Esophagus (tissue), 2 donors: ENCODE measurements around the gene CCDC152. TPM values are rescaled to one million over a fixed set of nuclear protein-coding genes. Genes with fewer than 3 reads are reported as not detected.
"Not testable (repeated sequence)": the region's sequence is repeated elsewhere in the genome, so short reads cannot be mapped to it uniquely, and the experiment has no call there.

Experiments
- H3K27ac ChIP-seq, 2 donors: one replicate each; pipeline ENCODE4 v1.5.1; 2013; ENCODE audit warnings: low read depth in 2 of 2, mild to moderate bottlenecking in 2 of 2, inconsistent platforms in 1 of 2, low read length in 1 of 2, moderate library complexity in 1 of 2
- H3K27me3 ChIP-seq, 2 donors: one replicate each; pipeline ENCODE4 v1.6.1; 2013; ENCODE audit warnings: low read length in 2 of 2, control low read depth in 1 of 2, mild to moderate bottlenecking in 1 of 2; ENCODE audit not compliant: insufficient read depth in 2 of 2, control insufficient read depth in 1 of 2
- H3K36me3 ChIP-seq, 2 donors: one replicate each; pipeline ENCODE4 v1.6.1; 2013; ENCODE audit warnings: low read length in 1 of 2; ENCODE audit not compliant: control insufficient read depth in 2 of 2, insufficient read depth in 2 of 2
- H3K4me1 ChIP-seq, 2 donors: one replicate each; pipeline ENCODE4 v1.6.1; 2013; ENCODE audit warnings: low read length in 1 of 2; ENCODE audit not compliant: control insufficient read depth in 2 of 2, insufficient read depth in 2 of 2
- H3K4me3 ChIP-seq, 2 donors: one replicate each; pipeline ENCODE4 v1.5.1; 2013; ENCODE audit warnings: low read length in 2 of 2, mild to moderate bottlenecking in 2 of 2, low read depth in 1 of 2, moderate library complexity in 1 of 2
- H3K9me3 ChIP-seq, 2 donors: one replicate each; pipeline ENCODE4 v1.6.1; 2013; ENCODE audit warnings: mild to moderate bottlenecking in 2 of 2, low read depth in 1 of 2, low read length in 1 of 2, moderate library complexity in 1 of 2; ENCODE audit not compliant: control insufficient read depth in 2 of 2, insufficient read depth in 1 of 2
- WGBS, 2 donors: extraction: QIAGEN DNeasy Blood & Tissue Kit; methylation state at CpG; one replicate each; pipeline ENCODE4 v1.1.7; 2013; 5-methylcytosine and 5-hydroxymethylcytosine counted together
- polyA plus RNA-seq, 2 donors: library from polyadenylated mRNA; stranded (reverse); fragments of 200-250 nt; gene quantifications; one replicate each; pipeline ENCODE4 v1.2.3, GENCODE V29; 2013
- donor health status: healthy with polysubstance abuse.
- donor health status: Bipolar disorder and iron deficiency.

The CCDC152 gene
- polyA plus RNA-seq, 2 donors = 0.16 to 0.49 TPM

DNA sequence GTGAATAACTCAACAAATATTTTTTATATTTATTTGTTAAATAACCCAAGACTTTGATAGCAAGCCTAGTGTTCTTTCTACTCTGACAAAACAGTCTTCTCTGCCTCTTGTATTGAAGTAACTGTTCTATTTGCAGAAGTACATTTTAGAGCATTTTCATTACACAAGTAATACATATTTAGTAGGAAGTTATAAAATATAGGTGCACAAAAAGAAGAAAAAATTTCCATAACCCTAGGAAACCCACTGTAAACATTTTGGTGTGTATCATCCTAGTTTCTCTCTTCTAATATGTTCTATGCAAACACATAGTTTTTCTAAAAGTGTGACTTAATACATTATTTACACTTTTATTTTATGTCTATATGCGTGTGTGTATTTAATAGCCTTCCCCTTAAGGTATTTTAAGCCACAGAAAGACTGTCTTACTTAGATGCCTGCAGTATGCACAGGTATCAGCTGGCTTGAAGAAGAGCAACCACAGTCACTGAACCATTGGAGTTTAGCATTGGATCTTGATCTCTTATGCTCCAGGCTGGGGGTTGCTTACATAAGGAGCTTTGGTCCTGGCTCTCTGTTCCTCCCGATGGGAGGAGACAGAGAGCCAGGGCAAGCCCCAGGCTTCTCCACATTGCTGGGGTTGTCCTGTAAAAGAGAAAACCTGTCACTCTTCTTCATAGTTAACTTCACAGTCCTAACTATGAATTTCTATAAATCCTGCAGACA lies 51.3 kb downstream of the CCDC152 start:
- WGBS, 2 donors = 45 to 59% methylated on average over 2 of the region's 2 CpGs
- Histone ChIP-seq H3K9me3 (no peaks in the 10 kb centered on the region), H3K4me1 (no peaks in the 10 kb centered on the region), H3K27ac (no peak overlapping the region), H3K27me3 (no peaks in the 10 kb centered on the region), H3K36me3 (no peaks in the 10 kb centered on the region), H3K4me3 (no peak overlapping the region)

DNA sequence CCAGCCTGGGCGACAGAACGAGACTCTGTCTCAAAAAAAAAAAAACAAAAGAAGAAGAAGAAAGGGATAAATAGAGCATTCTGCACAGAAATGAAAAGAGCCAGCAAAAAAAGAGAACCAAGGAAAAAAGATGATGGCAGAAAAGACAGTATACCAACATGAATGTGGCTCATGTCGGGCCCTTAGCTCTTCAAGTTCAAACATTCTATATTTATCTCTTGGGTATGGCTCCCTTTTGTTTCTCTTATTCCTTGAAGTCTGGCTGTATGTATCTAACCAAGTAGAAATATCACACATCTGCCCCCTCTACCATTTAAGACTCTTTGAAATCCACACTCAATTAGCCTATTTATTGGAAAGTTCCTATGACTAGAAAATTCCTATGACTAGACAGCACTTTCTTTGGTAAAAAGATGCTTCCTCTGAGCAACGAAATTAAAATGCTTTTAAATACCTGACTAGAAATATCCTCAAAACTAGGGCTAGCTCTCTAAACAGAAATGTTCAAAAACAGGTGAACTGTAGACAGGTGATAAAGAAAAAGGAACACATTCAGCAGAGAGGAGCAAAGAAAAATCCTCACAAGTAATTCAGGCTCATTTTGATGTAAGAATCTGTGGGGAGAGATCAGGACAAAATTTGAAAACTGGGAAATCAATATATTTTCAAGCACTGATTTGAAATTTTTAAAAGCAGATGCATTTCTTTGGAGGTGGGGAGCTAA lies 52.4 kb downstream of the CCDC152 start:
- H3K9me3 ChIP-seq = no peaks in the 10 kb centered on the region
- H3K27me3 ChIP-seq = no peaks in the 10 kb centered on the region
- no peaks in the 10 kb centered on the region for H3K4me1 ChIP-seq
- no peaks in the 10 kb centered on the region for H3K36me3 ChIP-seq
- 67 to 71% methylated on average over 4 of the region's 4 CpGs for WGBS, 2 donors
- no peak overlapping the region for H3K27ac ChIP-seq
- H3K4me3 ChIP-seq = peak overlapping the region in 1 of 2 donors; percentile 7

DNA sequence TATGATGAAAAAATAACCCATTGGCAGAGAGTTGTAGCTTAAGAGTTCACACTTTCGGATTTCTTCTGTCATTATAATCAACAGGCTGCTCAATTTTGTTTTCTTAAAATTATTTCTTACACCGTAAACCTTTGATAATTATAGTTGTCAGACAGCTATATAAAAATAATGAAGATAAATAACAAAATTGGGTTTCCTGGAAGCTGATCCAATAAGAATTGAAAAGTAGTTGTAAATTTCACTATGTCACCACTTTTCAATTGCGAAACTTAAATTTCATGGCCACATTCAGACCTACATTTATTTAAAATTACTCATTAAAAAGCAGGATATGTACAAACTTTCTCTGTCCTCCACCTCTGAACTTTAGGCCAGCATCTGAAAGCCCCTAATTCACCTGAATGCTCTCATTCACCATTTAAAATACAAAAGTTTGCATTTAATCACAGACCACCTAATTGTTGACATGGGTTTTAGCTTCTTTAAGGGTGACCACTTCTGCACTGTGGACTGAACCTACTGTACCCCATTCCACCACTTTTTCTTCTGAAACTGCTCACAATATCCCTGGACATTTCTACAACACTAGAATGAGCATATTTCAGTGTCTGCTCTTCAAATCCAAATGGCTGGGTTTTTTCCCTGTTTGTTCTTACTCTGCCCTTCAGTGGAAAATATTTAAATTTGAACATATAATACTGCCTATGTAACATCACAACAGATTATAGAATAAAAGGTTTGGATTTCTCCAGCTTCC lies 54.4 kb downstream of the CCDC152 start:
- H3K9me3 ChIP-seq = no peaks in the 10 kb centered on the region
- no peaks in the 10 kb centered on the region for H3K36me3 ChIP-seq
- 30 to 31% methylated on average over 3 of the region's 3 CpGs for WGBS, 2 donors
- H3K4me3 ChIP-seq = peak overlapping the region; percentile 59 to 66
- H3K4me1 ChIP-seq = no peaks in the 10 kb centered on the region
- H3K27me3 ChIP-seq = no peaks in the 10 kb centered on the region
- peak overlapping the region; percentile 72 to 76 for H3K27ac ChIP-seq

DNA sequence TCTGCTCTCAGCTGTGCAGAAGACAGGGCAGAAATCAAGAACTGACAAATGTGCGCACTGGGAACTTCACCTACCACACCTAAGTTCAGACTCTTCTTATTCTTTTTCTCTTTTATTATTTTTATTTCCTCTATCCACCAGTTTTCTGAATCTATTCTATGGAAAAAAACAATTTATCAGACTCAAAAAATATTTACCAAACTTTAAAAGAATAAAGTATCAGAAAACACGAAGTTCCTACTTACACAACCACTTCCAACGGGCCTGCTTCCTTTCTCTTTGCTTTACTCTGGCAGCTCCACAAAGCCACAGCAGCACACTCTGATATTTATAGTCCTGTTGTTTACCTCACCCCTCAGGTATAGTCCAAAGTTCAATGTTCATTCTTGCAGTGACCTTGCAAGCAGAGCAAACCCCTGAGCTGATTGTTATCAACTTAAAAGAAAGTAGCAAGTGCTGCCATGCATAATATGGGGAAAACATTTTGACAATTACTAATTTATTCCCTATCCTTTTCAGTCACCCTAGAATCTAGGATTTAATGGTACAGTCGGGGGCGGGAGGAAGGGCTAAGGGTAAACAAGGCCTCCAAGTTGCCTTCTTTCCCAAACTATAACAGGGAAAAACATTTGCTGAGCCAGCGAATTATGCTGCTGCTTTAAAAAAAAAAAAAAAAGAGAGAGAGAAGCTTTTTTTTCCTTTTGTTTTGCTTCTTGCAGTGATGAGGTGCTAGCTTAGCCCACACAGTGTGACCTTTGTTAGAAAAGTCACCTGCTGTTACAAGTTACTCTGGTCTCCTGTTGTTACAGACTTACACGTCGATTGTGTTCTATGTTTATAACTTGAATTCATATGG lies 55.2 kb downstream of the CCDC152 start, which contains the start of gene SELENOP:
Gene SELENOP, minus strand, starts transcription at position 302 of the 856 bp plus-strand sequence. CDS start 3,539 bp downstream, outside the sequence.
- Histone ChIP-seq H3K9me3 (no peaks in the 10 kb centered on the region), H3K4me1 (no peaks in the 10 kb centered on the region), H3K27me3 (no peaks in the 10 kb centered on the region), H3K4me3 (peak within 1 kb of the TSS; percentile 59 to 66), H3K36me3 (no peaks in the 10 kb centered on the region), H3K27ac (peak within 1 kb of the TSS; percentile 72 to 76)
- WGBS, 2 donors = 10% methylated on average over 8 of the region's 8 CpGs

DNA sequence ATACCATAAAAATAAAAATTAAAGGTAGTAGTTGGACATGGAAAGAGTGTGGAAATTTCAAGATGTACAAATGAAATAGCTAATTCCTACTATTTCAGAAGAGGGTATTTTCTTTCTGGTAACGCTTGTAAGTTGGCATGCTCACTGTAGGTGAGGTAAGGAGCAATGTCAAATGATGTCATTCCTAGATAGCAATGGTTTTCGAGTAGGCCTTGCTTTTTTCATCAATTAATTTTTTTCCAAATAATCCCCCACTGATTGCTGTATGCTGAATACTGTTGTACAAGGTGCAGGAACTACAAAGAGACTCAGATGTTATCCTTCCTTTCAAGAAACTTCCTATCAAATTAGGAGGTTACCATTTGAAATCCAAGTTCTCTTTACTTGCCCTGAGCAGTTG lies 56.0 kb downstream of the CCDC152 start:
- no peak overlapping the region for H3K4me3 ChIP-seq
- H3K27ac ChIP-seq = no peak overlapping the region
- no peaks in the 10 kb centered on the region for H3K27me3 ChIP-seq
- H3K9me3 ChIP-seq = no peaks in the 10 kb centered on the region
- H3K36me3 ChIP-seq = no peaks in the 10 kb centered on the region
- 64 to 68% methylated on average over 2 of the region's 2 CpGs for whole genome bisulfite sequencing, 2 donors
- no peaks in the 10 kb centered on the region for H3K4me1 ChIP-seq

DNA sequence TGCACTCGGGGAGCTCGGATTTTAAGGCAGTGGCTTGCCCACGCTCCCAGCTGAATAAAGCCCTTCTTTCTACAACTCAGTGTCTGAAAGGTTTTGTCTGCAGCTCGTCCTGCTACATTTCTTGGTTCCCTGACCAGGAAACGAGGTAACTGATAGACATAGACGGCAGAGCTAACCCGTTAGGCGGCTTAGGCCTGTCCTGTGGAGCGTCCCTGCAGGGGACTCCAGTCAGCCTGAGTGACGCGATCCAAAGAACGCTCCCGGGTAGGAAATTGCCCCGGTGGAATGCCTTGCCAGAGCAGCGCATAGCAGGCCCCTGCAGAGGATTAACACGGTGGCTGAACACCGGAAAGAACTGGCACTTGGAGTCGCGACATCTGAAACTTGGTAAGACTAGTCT lies 56.9 kb downstream of the CCDC152 start:
- no peak overlapping the region for H3K4me3 ChIP-seq
- H3K36me3 ChIP-seq = no peaks in the 10 kb centered on the region
- H3K27ac ChIP-seq = peak overlapping the region; percentile 59 to 64
- H3K27me3 ChIP-seq = no peaks in the 10 kb centered on the region
- no peaks in the 10 kb centered on the region for H3K4me1 ChIP-seq
- no peaks in the 10 kb centered on the region for H3K9me3 ChIP-seq
- WGBS, 2 donors = 52 to 58% methylated on average over 19 of the region's 19 CpGs

GRCh38 chr5:42816546-42816945 lies 59.9 kb downstream of the CCDC152 start:
- H3K36me3 ChIP-seq, H3K27me3 ChIP-seq, H3K9me3 ChIP-seq, H3K4me3 ChIP-seq, H3K4me1 ChIP-seq, H3K27ac ChIP-seq: not testable (repeated sequence)
- 80 to 82% methylated on average over 2 of the region's 2 CpGs for WGBS, 2 donors

GRCh38 chr5:42819745-42820144 lies 63.1 kb downstream of the CCDC152 start:
- H3K36me3 ChIP-seq = no peaks in the 10 kb centered on the region
- no peaks in the 10 kb centered on the region for H3K9me3 ChIP-seq
- no peak overlapping the region for H3K4me3 ChIP-seq
- H3K4me1 ChIP-seq = no peaks in the 10 kb centered on the region
- H3K27me3 ChIP-seq = no peaks in the 10 kb centered on the region
- WGBS, 2 donors = 27 to 53% methylated on average over 2 of the region's 2 CpGs
- H3K27ac ChIP-seq = peak overlapping the region; percentile 4 to 56

DNA sequence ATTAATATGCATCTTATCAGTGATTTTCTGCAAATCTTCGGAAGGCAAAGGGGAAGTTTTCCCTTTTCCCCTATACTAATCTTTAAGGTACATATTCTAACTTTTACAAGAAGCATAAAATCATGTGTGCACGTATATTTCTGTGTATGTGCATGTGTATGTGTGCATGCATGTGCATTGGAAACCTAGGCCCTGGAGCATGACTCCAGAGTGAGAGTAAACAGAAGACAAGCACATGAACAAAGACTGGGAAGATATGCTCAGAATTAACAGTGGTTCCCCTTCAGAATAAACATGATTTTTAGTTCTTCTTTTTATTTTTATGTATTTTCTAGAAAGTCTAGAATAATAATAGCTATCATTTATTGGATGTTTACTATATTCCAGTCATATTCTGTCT lies 65.9 kb downstream of the CCDC152 start:
- 71 to 79% methylated on average over 2 of the region's 2 CpGs for WGBS, 2 donors
- no peaks in the 10 kb centered on the region for H3K9me3 ChIP-seq
- no peak overlapping the region for H3K27ac ChIP-seq
- no peaks in the 10 kb centered on the region for H3K27me3 ChIP-seq
- H3K4me1 ChIP-seq = no peaks in the 10 kb centered on the region
- H3K4me3 ChIP-seq = no peak overlapping the region
- no peaks in the 10 kb centered on the region for H3K36me3 ChIP-seq
